HEK293 (cell line): ENCODE data around the gene MAP4K5.

Source experiments
- CTCF ChIA-PET: fragments of 350-600 bp; formaldehyde crosslinking; extraction: SDS; loops from one replicate; lab custom pipeline; 2021; ENCODE audit warnings: antibody characterized with exemption; lab: Yijun Ruan, JAX
- POLR2A ChIA-PET: fragments of 300-600 bp; formaldehyde crosslinking; extraction: SDS; loops from one replicate; lab custom pipeline; 2020; ENCODE audit warnings: antibody characterized with exemption, inconsistent platforms; lab: Yijun Ruan, JAX
- H3K27ac ChIP-seq: fragments of 200-500 bp; sonication (Bioruptor generic); 2 replicates; pipeline ENCODE4 v1.5.1; 2014; ENCODE audit warnings: low read depth, low read length, control low read depth, inconsistent platforms; ENCODE audit errors: extremely low read depth
- H3K36me3 ChIP-seq, 2 experiments: fragments of 200-500 bp in 1 of 2; sonication (Bioruptor generic) in 1 of 2; 1 replicate in 1 of 2; 2 replicates in 1 of 2; pipeline ENCODE4 v1.5.1; 2014 to 2017; ENCODE audit warnings: inconsistent platforms in 2 of 2, low read length in 2 of 2; ENCODE audit not compliant: control insufficient read depth in 2 of 2, insufficient read depth in 1 of 2
- H3K4me1 ChIP-seq: fragments of 200-500 bp; sonication (Bioruptor generic); 2 replicates; pipeline ENCODE4 v1.5.1; 2014; ENCODE audit warnings: mild to moderate bottlenecking, low read length, inconsistent platforms; ENCODE audit not compliant: control insufficient read depth, insufficient read depth
- H3K4me3 ChIP-seq: 2 replicates; pipeline ENCODE4 v1.5.1; 2011; ENCODE audit warnings: low read depth, mild to moderate bottlenecking, control low read depth, low read length, moderate library complexity
- H3K9me3 ChIP-seq: fragments of 200-500 bp; sonication (Bioruptor generic); 2 replicates; pipeline ENCODE4 v1.5.1; 2014; ENCODE audit warnings: low read depth, low read length, inconsistent platforms; ENCODE audit not compliant: control insufficient read depth, insufficient read depth
- KLF1 ChIP-seq: fragments of 450-650 bp; formaldehyde crosslinking; IDR thresholded peaks from 2 replicates; pipeline ENCODE4 v1.5.1; 2016; ENCODE audit warnings: missing biosample characterization, missing genetic modification characterization
- KLF16 ChIP-seq: fragments of 450-650 bp; formaldehyde crosslinking; IDR thresholded peaks from 2 replicates; pipeline ENCODE4 v1.5.1; 2017; ENCODE audit warnings: missing biosample characterization, missing genetic modification characterization
- KLF9 ChIP-seq: fragments of 450-650 bp; formaldehyde crosslinking; IDR thresholded peaks from 2 replicates; pipeline ENCODE4 v1.5.1; 2016; ENCODE audit warnings: missing biosample characterization, missing genetic modification characterization, low read depth
- PRDM6 ChIP-seq: fragments of 450-650 bp; formaldehyde crosslinking; IDR thresholded peaks from 2 replicates; pipeline ENCODE4 v1.5.1; 2017; ENCODE audit warnings: missing biosample characterization, missing genetic modification characterization
- SP7 ChIP-seq: fragments of 450-650 bp; formaldehyde crosslinking; IDR thresholded peaks from 2 replicates; pipeline ENCODE4 v1.5.1; 2016; ENCODE audit warnings: missing biosample characterization, missing genetic modification characterization
- WT1 ChIP-seq: fragments of 450-650 bp; formaldehyde crosslinking; IDR thresholded peaks from 2 replicates; pipeline ENCODE4 v1.5.1; 2016; ENCODE audit warnings: missing biosample characterization, missing genetic modification characterization
- YY1 ChIP-seq: fragments of 450-650 bp; formaldehyde crosslinking; IDR thresholded peaks from 2 replicates; pipeline ENCODE4 v1.5.1; 2018; ENCODE audit warnings: missing biosample characterization, missing genetic modification characterization
- YY2 ChIP-seq: fragments of 450-650 bp; formaldehyde crosslinking; IDR thresholded peaks from 2 replicates; pipeline ENCODE4 v1.5.1; 2016; ENCODE audit warnings: missing biosample characterization, missing genetic modification characterization
- ZBTB44 ChIP-seq: fragments of 450-650 bp; IDR thresholded peaks from 2 replicates; pipeline ENCODE4 v1.5.1; 2018; ENCODE audit warnings: missing biosample characterization, mild to moderate bottlenecking, missing genetic modification characterization
- ZNF19 ChIP-seq: fragments of 450-650 bp; formaldehyde crosslinking; IDR thresholded peaks from 2 replicates; pipeline ENCODE4; 2016; ENCODE audit warnings: missing biosample characterization, missing genetic modification characterization, low read depth
- ZNF2 ChIP-seq: fragments of 450-650 bp; formaldehyde crosslinking; IDR thresholded peaks from 2 replicates; pipeline ENCODE4 v1.5.1; 2016; ENCODE audit warnings: missing biosample characterization, missing genetic modification characterization
- ZNF214 ChIP-seq: fragments of 450-650 bp; formaldehyde crosslinking; IDR thresholded peaks from 2 replicates; pipeline ENCODE4 v1.5.1; 2017; ENCODE audit warnings: missing biosample characterization, mild to moderate bottlenecking, missing genetic modification characterization, borderline replicate concordance
- ZNF274 ChIP-seq, 2 experiments: fragments of 200-500 bp in 1 of 2; fragments of 450-650 bp in 1 of 2; sonication (Bioruptor generic) in 1 of 2; formaldehyde crosslinking in 1 of 2; IDR thresholded peaks; 2 replicates each; pipeline versions ENCODE4 v1.5.1 to v1.6.1; 2014 to 2016; ENCODE audit warnings: borderline replicate concordance in 1 of 2, inconsistent platforms in 1 of 2, low read length in 1 of 2, missing biosample characterization in 1 of 2, missing genetic modification characterization in 1 of 2
- ZNF521 ChIP-seq: fragments of 450-650 bp; formaldehyde crosslinking; IDR thresholded peaks from 2 replicates; pipeline ENCODE4 v1.5.1; 2017; ENCODE audit warnings: missing biosample characterization, mild to moderate bottlenecking, missing genetic modification characterization
- ZNF596 ChIP-seq: fragments of 450-650 bp; IDR thresholded peaks from 2 replicates; pipeline ENCODE4 v1.5.0; 2018; ENCODE audit warnings: missing biosample characterization, mild to moderate bottlenecking, missing genetic modification characterization, moderate library complexity
- ZNF677 ChIP-seq: fragments of 450-650 bp; IDR thresholded peaks from 2 replicates; pipeline ENCODE4 v1.5.0; 2018; ENCODE audit warnings: missing biosample characterization, mild to moderate bottlenecking, missing genetic modification characterization, moderate library complexity
- ZNF777 ChIP-seq: fragments of 450-650 bp; formaldehyde crosslinking; IDR thresholded peaks from 2 replicates; pipeline ENCODE4 v1.5.1; 2017; ENCODE audit warnings: missing biosample characterization, missing genetic modification characterization, borderline replicate concordance
- ZNF785 ChIP-seq: fragments of 450-650 bp; formaldehyde crosslinking; IDR thresholded peaks from 2 replicates; pipeline ENCODE4 v1.5.1; 2016; ENCODE audit warnings: missing biosample characterization, missing genetic modification characterization
- ZNF843 ChIP-seq: fragments of 450-650 bp; formaldehyde crosslinking; IDR thresholded peaks from 2 replicates; pipeline ENCODE4 v1.5.1; 2016; ENCODE audit warnings: missing biosample characterization, missing genetic modification characterization
- TF ChIP-seq, protein P1 (sequence below): fragments of 450-650 bp; formaldehyde crosslinking; IDR thresholded peaks from 2 replicates; pipeline ENCODE4 v1.5.1; 2017; ENCODE audit warnings: missing biosample characterization, mild to moderate bottlenecking, missing genetic modification characterization, moderate library complexity

MAP4K5 gene

DNA sequence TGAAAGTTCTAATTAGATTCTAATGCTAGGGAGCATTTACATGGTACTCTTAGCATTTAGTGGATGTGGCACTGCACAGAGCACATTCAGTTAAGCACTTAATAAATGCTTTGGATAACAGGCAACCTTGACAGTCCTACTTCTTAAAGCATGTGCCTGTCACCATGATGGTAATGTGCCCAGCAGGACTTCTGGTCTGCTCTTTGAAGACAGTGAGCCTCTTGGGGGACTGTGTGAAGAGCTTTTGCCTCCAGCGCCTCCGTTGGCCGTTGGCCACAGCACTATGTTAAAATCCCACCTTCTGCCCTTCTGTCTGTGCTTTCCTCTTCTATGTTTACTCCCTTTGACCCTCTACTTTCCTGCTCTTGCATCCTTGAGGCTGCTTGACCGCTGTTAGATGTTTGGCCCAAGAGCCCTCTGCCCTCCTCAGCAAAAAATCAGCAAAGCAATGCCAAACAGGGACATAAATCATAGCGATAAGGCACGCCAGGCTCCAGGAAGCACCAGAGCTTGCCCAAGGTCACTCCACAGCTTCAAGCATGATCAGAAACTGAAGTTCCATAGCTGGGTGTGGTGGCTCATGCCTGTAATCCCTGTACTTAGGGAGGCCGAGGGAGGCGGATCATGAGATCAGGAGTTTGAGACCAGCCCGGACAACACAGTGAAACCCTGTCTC lies 144.0 kb downstream of the MAP4K5 start:
- TF ChIP-seq KLF1 (tag by site-specific recombination): peak; percentile 77
- TF ChIP-seq, protein P1, sequence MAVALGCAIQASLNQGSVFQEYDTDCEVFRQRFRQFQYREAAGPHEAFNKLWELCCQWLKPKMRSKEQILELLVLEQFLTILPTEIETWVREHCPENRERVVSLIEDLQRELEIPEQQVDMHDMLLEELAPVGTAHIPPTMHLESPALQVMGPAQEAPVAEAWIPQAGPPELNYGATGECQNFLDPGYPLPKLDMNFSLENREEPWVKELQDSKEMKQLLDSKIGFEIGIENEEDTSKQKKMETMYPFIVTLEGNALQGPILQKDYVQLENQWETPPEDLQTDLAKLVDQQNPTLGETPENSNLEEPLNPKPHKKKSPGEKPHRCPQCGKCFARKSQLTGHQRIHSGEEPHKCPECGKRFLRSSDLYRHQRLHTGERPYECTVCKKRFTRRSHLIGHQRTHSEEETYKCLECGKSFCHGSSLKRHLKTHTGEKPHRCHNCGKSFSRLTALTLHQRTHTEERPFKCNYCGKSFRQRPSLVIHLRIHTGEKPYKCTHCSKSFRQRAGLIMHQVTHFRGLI (tag by site-specific recombination): 0 out of 2 replicates have a peak, but pooled peaks have one; percentile 27
- no peak for TF ChIP-seq ZNF677 (tag by site-specific recombination)
- peak; percentile 72 for TF ChIP-seq SP7 (tag by site-specific recombination)
- TF ChIP-seq ZNF19 (tag by site-specific recombination): no peak
- no peak for TF ChIP-seq YY1
- no peak for TF ChIP-seq ZNF596 (tag by site-specific recombination)
- no peak for TF ChIP-seq KLF9 (tag by site-specific recombination)
- no peak for TF ChIP-seq ZNF521 (tag by site-specific recombination)
- ChIA-PET POLR2A (interaction anchor here (0.6 kb wide), 1 partner anchor 793 kb away, joined by 3 read pairs; no protein-coding TSS in a partner anchor), CTCF (interaction anchor here (0.6 kb wide), 1 partner anchor 245 kb away, joined by 3 read pairs; no protein-coding TSS in a partner anchor)
- Histone ChIP-seq H3K9me3 (no peaks in the 10 kb centered on the region), H3K4me1 (peaks cover 11% of the 10 kb centered on the region; the same call in 1 of the 2 replicates), H3K27ac (no peak overlapping the region), H3K4me3 (no peak overlapping the region), H3K36me3 (no peaks in the 10 kb centered on the region)

- H3K4me3 ChIP-seq: no peak overlapping the region
- H3K4me1 ChIP-seq: peaks cover 11% of the 10 kb centered on the region; the same call in 1 of the 2 replicates
- ChIA-PET POLR2A (no interaction called here), CTCF (no interaction called here)
- no peak overlapping the region for H3K27ac ChIP-seq
- H3K9me3 ChIP-seq: no peaks in the 10 kb centered on the region
- TF ChIP-seq ZNF843: no peak
- TF ChIP-seq YY2 (tag by site-specific recombination): no peak
- no peak for TF ChIP-seq WT1 (tag by site-specific recombination)
- no peak for TF ChIP-seq ZNF777 (tag by site-specific recombination)
- no peak for TF ChIP-seq ZBTB44 (tag by site-specific recombination)
- no peak for TF ChIP-seq ZNF2 (tag by site-specific recombination)
- TF ChIP-seq ZNF214 (tag by site-specific recombination): no peak
- no peak for TF ChIP-seq ZNF785 (tag by site-specific recombination)
- no peak for TF ChIP-seq PRDM6 (tag by site-specific recombination)
- no peak for TF ChIP-seq ZNF274 (IDR thresholded peaks at IDR 0.05; ENCODE audit: low read length)
- TF ChIP-seq ZNF274 (tag by site-specific recombination; IDR thresholded peaks at IDR 0.05; ENCODE audit: borderline replicate concordance): no peak
- no peak for TF ChIP-seq KLF16 (tag by site-specific recombination)
- no peaks in the 10 kb centered on the region for H3K36me3 ChIP-seq
These were observed 144.8 kb downstream of the MAP4K5 start for GRCh38 chr14:50387548-50387947.
